Activated CD8-positive, alpha-beta memory T cell treated with anti-CD3 and anti-CD28 coated beads, Interleukin-2, amount 50 U/mL, for 24 hours (primary cell): ENCODE results near the gene CCDC12.

Experiments used
- DNase-seq: peaks from one replicate; pipeline ENCODE4 v3.0.0-alpha.2; 2020; ENCODE audit errors: extremely low read depth

Gene CCDC12

GRCh38 chr3:47007482-47008233 is 31.1 kb upstream of the CCDC12 start:
- no peak for DNase-seq

GRCh38 chr3:47007001-47007400 is 30.5 kb upstream of the CCDC12 start:
- no peak for DNase-seq

- no peak for DNase-seq
Measured at GRCh38 chr3:47006145-47006651, 29.7 kb upstream of the CCDC12 start.

- DNase-seq: no peak
Measured at GRCh38 chr3:47005212-47006144, 28.9 kb upstream of the CCDC12 start.

GRCh38 chr3:47004369-47005211 is 28.0 kb upstream of the CCDC12 start:
- no peak for DNase-seq

GRCh38 chr3:47003461-47004368 is 27.2 kb upstream of the CCDC12 start:
- DNase-seq: no peak

- DNase-seq: no peak
Measured at GRCh38 chr3:47003056-47003410, 26.5 kb upstream of the CCDC12 start.

- no peak for DNase-seq
Measured at GRCh38 chr3:47002171-47003055, 25.9 kb upstream of the CCDC12 start.

- DNase-seq: no peak
Measured at GRCh38 chr3:47001731-47002170, 25.2 kb upstream of the CCDC12 start.

GRCh38 chr3:47000922-47001730 is 24.6 kb upstream of the CCDC12 start:
- DNase-seq: no peak

GRCh38 chr3:47000198-47000815 is 23.8 kb upstream of the CCDC12 start:
- no peak for DNase-seq

GRCh38 chr3:46999516-47000197 is 23.1 kb upstream of the CCDC12 start:
- no peak for DNase-seq

GRCh38 chr3:46998852-46999515 is 22.4 kb upstream of the CCDC12 start:
- no peak for DNase-seq

GRCh38 chr3:46998121-46998851 is 21.7 kb upstream of the CCDC12 start:
- no peak for DNase-seq

GRCh38 chr3:46997453-46998091 is 21.0 kb upstream of the CCDC12 start:
- DNase-seq: no peak
